Osteocyte (in vitro differentiated cells): ENCODE data around the gene ABI3. TPM values are rescaled to one million over a fixed set of nuclear protein-coding genes. Genes with fewer than 3 reads are reported as not detected.
A peak's percentile ranks its signal among the peaks of the same experiment; 100 is the strongest.

Experiments
- DNase-seq: peaks from one replicate; pipeline ENCODE4 v3.0.0; 2021; ENCODE audit warnings: mixed read lengths; ENCODE audit not compliant: unreplicated experiment; ENCODE audit errors: extremely low spot score
- H3K27ac Mint-ChIP-seq: one replicate; pipeline ENCODE4 v1.8.0; 2021; ENCODE audit warnings: mild to moderate bottlenecking, mixed read lengths; ENCODE audit not compliant: unreplicated experiment
- H3K27me3 Mint-ChIP-seq: one replicate; pipeline ENCODE4 v1.8.0; 2021; ENCODE audit warnings: mixed read lengths; ENCODE audit not compliant: unreplicated experiment
- H3K36me3 Mint-ChIP-seq: one replicate; pipeline ENCODE4 v1.8.0; 2021; ENCODE audit warnings: mixed read lengths; ENCODE audit not compliant: unreplicated experiment
- H3K4me1 Mint-ChIP-seq: one replicate; pipeline ENCODE4 v1.8.0; 2021; ENCODE audit warnings: mixed read lengths; ENCODE audit not compliant: unreplicated experiment
- H3K4me3 Mint-ChIP-seq: one replicate; pipeline ENCODE4 v1.8.0; 2021; ENCODE audit warnings: mild to moderate bottlenecking, moderate library complexity, mixed read lengths; ENCODE audit not compliant: unreplicated experiment
- H3K9me3 Mint-ChIP-seq: one replicate; pipeline ENCODE4 v1.8.0; 2021; ENCODE audit warnings: mixed read lengths; ENCODE audit not compliant: unreplicated experiment
- total RNA-seq: library from RNA; stranded (reverse); gene quantifications from 2 replicates; pipeline ENCODE4 v1.2.1, GENCODE V29; 2021
- TF ChIP-seq, protein P1 (sequence below): fragments of 200-600 bp; sonication (generic); IDR thresholded peaks from 2 replicates; pipeline ENCODE4 v1.5.0; 2021; ENCODE audit warnings: antibody characterized with exemption, mild to moderate bottlenecking, moderate library complexity

The ABI3 gene
- total RNA-seq, 1 donor from 2014 or later = 0.19 TPM

GRCh38 chr17:49219987-49220386, 9.5 kb downstream of the ABI3 start:
- Mint-ChIP-seq H3K27me3 (peaks cover 28% of the 10 kb centered on the region), H3K4me3 (no peak overlapping the region), H3K9me3 (no peaks in the 10 kb centered on the region), H3K36me3 (no peaks in the 10 kb centered on the region), H3K4me1 (peaks cover 14% of the 10 kb centered on the region), H3K27ac (no peak overlapping the region)
- no peak for DNase-seq
- TF ChIP-seq, protein P1, sequence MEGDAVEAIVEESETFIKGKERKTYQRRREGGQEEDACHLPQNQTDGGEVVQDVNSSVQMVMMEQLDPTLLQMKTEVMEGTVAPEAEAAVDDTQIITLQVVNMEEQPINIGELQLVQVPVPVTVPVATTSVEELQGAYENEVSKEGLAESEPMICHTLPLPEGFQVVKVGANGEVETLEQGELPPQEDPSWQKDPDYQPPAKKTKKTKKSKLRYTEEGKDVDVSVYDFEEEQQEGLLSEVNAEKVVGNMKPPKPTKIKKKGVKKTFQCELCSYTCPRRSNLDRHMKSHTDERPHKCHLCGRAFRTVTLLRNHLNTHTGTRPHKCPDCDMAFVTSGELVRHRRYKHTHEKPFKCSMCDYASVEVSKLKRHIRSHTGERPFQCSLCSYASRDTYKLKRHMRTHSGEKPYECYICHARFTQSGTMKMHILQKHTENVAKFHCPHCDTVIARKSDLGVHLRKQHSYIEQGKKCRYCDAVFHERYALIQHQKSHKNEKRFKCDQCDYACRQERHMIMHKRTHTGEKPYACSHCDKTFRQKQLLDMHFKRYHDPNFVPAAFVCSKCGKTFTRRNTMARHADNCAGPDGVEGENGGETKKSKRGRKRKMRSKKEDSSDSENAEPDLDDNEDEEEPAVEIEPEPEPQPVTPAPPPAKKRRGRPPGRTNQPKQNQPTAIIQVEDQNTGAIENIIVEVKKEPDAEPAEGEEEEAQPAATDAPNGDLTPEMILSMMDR = no peak

DNA sequence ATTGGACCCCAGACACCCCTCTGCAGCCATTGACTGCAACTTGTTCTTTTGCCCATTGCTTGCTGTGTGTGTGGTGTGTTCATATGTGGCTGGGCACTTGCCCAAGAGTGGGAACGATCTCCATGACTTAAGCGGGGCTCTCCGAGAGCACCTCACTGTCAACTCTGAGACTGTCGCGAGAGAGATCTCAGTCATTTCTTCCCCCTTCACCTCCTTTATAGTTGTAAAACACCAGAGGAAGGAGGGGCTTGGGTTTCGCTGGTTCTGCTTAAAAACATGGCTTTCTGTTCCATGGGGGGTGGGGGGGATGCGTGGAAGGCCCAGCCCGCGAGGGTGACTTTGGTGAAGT, 12.6 kb downstream of the ABI3 start:
- Mint-ChIP-seq H3K4me1 (peaks cover 14% of the 10 kb centered on the region), H3K27ac (no peak overlapping the region), H3K4me3 (no peak overlapping the region), H3K27me3 (peaks cover 54% of the 10 kb centered on the region), H3K36me3 (no peaks in the 10 kb centered on the region), H3K9me3 (no peaks in the 10 kb centered on the region)
- TF ChIP-seq, protein P1 = no peak
- no peak for DNase-seq

DNA sequence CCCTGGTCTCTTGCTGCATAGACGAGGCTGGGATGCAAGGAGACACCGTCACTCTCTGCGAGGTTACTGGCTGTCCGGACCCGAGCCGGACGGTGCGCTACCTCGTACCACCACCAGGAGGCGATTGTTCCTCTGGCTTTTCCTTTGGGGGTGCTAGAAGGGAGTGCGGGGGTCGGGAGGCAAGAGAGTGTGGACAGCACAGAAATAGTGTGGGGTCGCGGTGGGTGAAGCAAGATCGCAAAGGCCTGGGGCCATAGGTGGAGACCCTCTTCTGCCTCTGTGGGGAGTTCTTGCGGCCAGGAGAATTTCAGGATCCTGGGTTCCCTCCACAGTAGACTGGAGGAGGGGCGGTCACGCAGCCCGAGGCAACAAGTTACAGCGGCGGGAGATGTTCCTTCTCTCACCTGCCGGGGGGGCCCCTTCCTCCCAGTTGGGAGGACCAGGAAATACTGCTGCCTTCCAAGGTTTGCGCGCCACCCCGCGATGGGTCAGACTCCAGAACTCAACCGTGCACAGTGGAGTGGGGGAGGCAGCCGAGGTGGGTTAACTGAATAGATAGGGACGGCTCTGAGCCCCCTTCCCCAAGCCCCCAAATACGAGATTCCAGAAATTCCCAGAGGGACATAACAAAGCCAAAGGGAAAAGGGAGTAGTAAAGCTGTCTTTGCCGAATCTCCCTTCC, 13.2 kb downstream of the ABI3 start:
- no peaks in the 10 kb centered on the region for H3K36me3 Mint-ChIP-seq
- TF ChIP-seq, protein P1 = peak; percentile 78
- DNase-seq = peak; percentile 88
- H3K27me3 Mint-ChIP-seq = peaks cover 56% of the 10 kb centered on the region
- peaks cover 14% of the 10 kb centered on the region for H3K4me1 Mint-ChIP-seq
- H3K27ac Mint-ChIP-seq = no peak overlapping the region
- no peaks in the 10 kb centered on the region for H3K9me3 Mint-ChIP-seq
- peak overlapping the region; percentile 40 for H3K4me3 Mint-ChIP-seq

- Mint-ChIP-seq H3K36me3 (no peaks in the 10 kb centered on the region), H3K4me3 (peak overlapping the region; percentile 55), H3K27ac (no peak overlapping the region), H3K9me3 (no peaks in the 10 kb centered on the region), H3K4me1 (peaks cover 14% of the 10 kb centered on the region), H3K27me3 (peaks cover 62% of the 10 kb centered on the region)
- DNase-seq = no peak
- TF ChIP-seq, protein P1 = no peak
Observed at GRCh38 chr17:49224198-49224996, 13.9 kb downstream of the ABI3 start.

DNA sequence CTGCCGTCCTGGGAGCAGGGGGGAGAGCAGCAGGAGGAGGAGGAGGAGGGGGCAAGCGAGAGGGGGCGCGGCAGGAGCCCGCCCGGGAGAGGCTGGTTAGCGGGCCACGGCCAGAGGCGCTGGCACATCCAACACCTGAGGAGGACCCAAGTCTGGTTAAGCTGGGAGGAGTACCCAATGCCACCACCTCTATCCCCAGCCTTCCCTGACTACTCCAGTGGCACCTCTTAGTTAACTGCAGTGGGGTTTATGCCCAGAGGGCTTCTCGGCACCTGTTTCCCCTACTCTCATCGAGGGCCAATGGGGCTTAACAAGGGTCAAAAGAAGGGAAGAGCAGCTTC, 14.5 kb downstream of the ABI3 start:
- H3K4me1 Mint-ChIP-seq = peaks cover 18% of the 10 kb centered on the region
- peak overlapping the region; percentile 55 for H3K4me3 Mint-ChIP-seq
- H3K9me3 Mint-ChIP-seq = no peaks in the 10 kb centered on the region
- DNase-seq = no peak
- H3K36me3 Mint-ChIP-seq = no peaks in the 10 kb centered on the region
- no peak overlapping the region for H3K27ac Mint-ChIP-seq
- H3K27me3 Mint-ChIP-seq = peaks cover 66% of the 10 kb centered on the region
- TF ChIP-seq, protein P1 = no peak
